Measurements from ENCODE around the gene SNAI3.
A peak's percentile ranks its signal among the peaks of the same experiment; 100 is the strongest.

SNAI3 gene

DNA sequence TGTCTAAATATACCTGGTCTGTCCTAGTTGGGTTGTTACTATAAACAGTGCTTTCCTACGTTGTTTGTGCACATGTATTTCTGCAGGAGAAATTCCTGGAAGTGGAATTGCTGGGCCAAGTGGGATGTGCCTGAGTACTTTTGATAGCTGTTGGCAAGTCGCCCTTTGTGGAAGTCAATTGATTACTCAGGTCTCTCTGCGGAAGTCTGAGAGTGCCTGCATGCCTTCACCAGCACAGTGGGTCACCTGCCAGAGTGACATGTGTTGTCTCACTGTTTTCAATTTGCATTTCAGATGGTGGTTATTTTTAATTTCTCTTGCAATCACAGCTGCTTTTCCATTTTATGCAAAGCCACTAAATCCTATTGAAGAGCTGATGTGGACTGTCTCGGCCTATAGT, 21.2 kb downstream of the SNAI3 start:
- DNase-seq: no peak

DNA sequence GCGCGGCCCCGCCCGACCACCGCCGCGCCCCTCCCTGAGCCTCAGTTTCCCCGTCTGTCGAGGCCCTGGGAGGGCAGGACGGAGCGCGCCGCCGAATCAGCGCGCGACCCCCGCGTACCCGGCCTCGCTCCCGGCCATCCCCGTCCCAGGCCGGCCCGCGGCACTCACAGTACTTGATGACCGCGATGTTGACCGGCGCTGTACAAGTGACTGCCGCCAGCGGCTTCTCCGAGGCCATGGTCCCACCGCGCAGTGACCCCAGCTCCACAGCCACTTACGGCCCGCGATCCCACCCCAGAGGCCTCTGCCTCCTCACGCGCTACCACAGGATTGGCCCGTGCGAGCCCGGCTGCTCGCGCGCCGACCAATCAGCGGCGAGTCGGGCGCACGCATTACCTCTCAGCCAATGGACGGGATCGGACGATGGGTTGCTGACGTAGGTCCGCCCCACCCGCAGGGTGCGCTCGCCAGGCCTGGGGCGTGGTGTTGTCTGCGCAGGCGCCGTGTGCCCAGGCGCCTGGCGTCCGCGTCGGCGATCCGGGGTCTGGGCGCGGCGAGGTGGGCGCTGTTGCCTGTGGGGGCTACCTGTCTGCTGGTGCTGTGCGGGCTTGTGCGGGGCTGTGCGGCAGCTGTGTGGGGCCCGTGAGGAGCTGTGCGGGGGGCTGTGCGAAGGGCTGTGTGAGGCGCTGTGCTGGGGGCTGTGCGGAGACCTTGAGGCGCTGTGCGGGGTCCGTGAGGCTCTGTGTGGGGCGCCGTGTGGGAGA, 23.3 kb downstream of the SNAI3 start, which contains the start of gene MVD:
MVD (minus strand) TSS at position 249 of the 764 bp plus-strand sequence; CDS start at position 238, 11 bp downstream.
- DNase-seq: peak; percentile 95

DNA sequence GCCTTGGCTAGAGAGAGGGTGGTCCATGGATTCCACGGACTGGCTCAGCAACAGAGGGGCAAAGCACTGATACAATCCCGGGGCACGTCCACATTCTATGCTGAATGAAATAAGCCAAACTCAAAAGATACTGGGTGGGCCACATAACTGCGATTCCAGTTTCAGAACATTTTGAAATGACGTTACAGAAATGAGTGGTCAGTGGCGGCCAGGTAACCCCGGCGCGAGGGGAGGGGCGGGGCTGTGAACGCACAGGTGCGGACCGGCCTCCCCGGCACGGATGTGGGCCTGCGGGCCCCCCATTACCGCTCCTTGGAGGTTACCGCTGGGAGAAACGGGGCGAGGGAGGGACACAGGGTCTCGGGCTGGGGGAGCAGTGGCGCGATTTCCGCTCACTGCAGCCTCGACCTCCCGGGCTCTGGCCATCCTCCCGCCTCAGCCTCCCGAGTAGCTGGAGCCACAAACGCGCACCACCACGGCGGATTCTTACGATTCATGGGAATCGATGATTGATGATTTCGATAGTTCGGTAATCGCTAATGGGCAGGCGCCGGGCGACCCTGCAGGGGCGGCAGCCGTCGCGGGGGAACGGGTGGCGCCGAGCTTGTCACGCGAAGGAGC, 24.0 kb downstream of the SNAI3 start:
- no peak for DNase-seq

DNA sequence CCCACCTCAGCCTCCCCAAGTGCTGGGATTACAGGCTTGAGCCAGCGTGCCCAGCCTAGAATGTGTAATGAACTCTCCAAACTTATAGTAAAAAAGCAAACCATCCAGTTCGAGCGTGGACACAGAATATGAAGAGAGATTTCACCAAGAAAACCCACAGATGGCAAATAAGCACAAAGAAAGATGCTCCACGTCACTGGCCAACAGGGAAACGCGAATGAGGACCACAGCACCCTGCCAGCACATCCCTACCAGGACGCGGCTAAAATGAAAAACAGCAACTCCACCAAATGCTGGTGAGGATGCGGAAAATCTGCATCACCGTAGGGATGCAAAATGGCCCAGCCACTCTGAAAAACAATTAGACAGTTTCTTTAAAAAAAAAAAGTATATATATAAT, 24.8 kb downstream of the SNAI3 start:
- DNase-seq: no peak

DNA sequence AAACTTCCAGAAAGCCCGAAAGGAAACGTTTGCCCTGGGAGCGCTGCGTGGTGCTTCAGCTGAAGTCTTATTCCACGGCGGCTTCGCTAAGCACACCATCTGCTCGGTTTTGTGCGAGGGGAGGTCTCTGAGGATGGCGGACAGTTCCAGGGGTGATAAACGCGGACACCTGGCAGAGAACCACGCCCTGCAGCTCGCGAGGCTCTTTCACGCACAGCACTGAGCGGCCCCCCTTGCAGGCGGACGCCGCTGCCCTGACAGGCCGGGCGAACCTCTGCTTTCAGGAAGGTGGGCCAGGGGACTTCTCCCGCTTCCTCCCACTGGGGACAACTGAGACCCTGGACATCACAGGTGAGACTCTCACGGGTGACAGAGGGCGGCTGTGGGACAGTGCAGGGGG, 27.1 kb downstream of the SNAI3 start:
- DNase-seq: no peak

DNA sequence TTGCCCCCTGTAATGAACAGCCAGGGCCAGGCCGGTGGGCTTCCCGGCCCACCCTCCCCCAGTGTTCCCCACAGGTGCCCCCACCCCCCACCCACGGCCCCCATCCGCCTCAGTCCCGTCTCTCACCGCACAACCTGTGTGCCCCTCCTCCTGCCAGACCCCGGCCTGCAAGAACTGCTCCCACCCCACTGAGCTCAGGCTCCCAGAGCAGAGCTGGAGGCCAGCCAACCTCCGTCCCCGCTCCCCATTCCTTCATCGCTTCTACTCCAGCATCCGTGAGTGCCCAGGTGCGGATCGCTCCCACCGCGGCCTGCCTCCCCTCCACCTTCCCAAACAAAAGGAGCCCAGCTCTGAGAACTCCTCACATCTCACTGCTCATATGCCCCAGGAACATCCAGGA, 27.6 kb downstream of the SNAI3 start:
- no peak for DNase-seq

DNA sequence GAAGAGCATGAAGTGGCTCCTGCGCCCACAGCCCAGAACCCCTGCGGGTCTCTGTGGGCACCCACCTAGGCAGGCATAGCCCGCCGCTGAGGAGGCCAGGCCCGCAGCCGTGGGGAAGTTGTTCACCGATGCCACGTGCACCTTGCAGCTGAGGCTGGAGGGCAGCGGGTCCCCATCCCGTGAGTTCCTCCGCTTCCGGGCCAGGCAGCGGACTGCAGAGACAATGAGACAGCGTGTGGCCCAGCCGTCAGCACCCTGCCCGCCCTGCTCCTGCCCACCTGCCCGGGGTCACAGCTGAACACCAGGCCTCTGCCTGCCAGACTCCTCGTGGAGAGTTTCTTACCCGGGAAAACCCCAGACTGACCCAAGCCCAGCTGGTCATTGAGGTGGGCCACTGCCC, 28.9 kb downstream of the SNAI3 start:
- DNase-seq: no peak

DNA sequence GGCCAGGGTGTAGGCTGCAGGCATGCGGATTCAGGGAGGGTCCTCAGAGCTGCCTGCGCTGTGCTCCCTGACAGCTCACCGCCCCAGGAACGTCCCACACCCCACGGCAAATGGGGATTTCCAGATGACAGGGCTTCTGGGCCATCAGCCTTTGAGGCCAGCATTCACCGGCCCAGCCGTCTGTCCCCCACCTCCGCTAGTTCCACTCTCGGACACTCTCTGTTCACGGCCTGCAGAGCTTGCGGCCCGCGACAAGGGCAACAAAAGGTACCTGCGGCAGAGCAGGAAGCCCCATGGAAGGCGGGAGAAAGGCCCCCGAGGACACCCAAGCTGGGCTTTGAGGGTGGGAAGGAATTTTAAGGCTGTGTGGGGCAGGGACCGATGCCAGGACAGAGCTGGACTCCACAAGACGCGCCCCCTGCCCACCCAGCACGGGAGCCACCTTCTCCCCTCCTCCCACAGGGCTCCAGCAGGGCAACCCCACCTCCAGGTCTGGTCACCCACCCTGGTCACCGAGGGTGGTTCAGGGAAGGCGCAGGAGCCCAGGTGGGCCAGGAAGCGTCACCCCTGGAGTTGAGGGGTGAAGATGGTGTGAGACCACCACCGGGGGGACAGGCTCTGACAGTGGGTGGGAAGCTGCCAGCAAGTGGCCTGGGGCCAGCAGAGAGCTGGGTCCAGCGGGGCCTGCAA, 29.9 kb downstream of the SNAI3 start:
- no peak for DNase-seq

DNA sequence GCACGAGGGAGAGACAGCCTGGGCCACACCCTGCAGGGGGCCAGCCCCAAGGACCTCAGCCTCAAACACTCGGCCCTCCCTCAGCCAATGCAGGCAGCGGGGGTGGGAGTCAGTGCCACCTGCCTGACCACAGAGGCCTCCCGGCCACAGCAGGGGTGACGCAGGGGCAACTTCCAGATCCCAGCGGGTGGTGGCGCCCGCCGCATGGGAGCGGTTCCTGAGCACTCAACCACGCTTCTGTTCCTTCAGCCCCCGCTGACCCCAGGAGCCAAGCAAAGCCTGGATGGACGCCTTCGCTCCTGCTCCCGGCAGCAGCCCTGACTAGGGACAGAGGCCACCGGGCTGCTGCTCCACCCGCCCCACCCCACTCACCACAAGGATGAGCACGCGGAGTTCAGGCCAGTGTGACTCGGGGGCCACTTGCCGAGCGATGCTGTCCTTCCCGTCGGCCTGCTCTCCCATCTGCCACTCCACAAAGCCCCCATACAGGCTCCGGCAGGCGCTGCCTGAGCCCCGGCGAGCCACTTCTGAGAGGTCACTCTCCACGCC, 30.5 kb downstream of the SNAI3 start:
- peak; percentile 42 for DNase-seq

DNA sequence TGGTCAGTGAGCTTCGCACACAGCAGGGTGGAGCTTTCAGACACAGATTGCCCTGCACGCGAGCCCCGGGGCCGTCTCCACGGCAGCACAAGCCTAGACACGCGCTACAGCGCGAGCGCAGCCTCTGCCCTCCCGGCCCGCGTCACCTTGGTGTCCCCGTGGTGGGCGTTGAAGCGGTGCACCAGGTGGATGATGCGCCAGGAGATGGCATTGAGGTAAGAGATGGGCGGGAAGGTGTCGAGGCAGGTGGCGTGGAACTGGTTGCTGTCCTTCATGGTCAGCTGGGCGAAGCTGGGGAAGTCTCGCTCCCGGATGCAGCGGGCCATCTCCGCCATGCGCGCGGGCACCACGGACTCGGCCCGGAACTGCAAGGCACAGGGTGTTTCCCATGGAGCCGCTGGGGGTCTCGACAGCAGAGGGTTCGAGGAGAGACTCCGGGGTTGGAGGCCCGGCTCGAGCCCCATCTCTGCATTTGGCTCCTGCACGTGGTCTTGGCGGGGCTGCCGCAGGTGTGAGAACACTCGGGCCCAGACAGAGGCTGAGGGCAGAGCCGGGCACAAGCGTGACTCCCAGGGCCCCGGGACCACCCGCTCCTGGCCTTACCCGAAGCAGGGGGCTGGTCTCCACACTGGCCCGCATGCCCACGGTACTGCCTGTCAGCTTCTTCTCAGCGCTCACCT, 31.1 kb downstream of the SNAI3 start:
- DNase-seq: no peak

DNA sequence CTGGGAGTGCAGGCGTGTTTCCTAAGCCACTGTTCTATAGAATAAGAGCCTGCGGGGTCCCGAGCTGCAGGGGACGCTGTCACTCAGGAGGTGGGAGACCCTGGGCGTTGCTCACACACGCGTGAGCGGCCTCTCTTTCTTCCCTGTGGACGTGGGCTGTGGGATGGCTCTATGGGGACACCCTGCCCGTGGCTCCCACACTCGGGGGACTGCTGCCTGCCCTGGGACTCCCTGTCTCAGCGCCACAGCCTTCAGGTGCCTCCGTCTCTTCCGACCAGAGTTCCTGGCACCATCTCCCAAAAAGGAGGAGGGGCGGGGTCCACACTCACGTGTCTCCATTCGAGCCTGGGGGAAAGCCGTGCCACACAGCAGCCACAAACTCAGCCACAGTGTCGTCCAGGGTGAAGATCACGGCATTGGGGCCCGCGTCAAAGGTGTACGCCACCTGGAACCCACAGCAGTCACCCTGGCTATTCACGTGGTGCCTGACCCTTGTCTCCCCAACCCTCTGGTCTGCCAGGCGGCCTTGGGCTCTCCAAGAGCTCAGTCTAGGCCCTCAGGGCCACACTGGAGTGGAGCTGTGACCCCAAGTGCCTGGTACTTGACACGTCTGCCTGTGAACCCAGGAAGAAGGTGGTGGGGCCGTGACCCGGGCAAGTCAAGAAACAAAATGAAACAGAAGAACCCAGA, 31.8 kb downstream of the SNAI3 start:
- no peak for DNase-seq

DNA sequence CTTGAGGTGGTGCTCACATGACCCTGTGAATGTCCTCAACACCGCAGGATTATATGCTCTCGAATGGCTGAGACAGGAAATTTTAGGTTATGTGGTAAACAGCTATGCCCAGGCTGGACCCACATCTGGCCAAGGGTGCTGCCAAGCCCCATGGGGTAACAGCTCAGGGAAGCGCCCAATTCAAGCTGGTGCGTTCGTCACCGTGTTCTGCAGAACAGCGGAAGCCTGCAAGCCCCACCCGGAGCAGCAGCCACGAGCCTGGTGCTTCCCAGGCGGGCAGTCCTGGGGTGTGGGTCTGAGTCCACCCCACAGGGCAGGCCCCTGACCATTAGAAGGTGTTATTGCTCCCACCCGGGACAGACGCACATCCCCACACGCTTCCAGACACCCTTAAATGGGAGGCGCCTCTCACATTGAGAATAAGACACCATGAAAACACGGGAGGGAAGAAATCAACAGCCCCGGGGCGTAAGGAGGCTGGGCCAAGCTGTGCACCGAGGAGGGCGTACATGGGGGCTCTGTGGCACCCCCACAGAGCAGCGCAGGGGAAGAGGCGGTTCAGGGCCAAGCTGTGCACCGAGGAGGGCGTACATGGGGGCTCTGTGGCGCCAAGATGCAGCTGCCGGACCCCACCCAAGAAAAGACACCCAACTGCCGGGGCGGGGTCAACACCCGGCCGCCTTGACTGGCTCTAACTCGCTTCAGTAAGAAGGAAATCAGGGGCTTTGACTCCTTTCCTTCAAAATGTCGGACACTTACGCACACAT, 32.5 kb downstream of the SNAI3 start:
- DNase-seq: no peak

DNA sequence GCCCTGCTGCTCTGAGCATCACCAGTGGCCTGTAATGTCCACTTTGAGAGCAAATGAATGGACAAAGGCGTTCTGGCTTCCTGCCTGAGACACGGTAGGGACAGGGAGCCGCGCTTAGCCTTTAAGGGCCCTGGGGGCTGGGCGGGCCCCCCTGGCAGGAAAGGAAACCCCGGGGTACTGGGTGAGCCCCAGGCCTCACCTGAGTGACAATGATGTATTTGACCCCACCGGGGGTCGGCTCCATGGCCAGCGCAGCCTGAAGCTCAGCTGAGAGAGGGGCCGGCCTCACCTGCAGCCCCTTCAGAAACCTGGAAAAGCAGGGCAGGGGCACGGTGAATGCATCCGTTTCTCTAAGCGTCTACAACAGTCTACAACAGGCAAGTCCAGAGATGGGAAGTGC, 33.2 kb downstream of the SNAI3 start:
- DNase-seq: no peak

DNA sequence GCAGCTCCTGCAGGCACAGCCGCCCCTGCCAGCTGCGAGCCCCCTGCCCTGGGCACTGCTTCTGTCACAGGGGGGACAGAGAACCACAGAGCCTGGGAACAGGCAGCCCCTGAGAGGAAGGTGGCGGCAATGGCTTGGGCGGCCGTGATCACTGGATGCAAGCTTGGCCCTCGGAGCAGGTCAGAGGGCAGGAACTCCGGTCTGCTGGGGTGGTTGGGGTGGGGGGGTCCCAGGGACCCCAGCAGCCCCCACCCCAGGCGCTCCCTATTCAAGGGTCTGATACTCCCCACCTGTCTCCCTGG, 33.6 kb downstream of the SNAI3 start:
- DNase-seq: no peak

DNA sequence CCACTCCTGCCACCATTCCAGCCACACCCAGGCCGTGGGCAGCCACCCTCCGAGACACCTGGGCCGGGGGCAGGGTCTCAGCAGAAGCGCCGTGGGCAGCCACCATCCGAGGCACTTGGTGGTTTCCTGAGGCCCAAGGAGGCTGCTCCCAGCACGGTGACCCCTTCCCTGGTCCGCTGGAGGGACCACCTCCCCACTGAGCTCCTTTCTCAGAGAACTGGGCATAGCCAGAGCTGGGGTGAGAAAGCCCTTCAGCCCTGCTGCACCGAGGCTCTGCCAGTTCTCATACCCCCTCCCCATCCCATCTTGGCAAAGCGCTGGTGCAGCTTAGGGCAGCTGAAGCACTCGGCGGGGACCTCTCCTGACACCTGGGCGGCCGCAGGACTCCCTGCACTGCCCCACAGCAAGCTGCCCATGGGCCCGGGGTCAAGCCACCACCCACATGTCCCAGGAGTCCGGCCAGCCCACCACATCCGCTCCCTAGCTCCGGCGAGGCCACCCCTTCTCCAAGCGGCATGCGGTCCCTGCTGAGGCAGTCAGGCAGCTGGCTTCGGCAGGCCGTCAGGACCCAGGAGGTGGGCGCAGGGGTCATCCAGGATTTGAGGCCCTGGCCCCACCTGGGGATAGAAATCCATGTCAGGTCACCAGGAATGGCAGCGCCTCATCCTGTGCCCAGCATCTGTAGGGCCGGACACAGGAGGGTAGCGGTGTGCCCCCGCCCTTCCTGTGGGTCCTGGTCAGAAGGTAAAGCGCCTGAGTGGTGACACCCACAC, 34.1 kb downstream of the SNAI3 start:
- no peak for DNase-seq

DNA sequence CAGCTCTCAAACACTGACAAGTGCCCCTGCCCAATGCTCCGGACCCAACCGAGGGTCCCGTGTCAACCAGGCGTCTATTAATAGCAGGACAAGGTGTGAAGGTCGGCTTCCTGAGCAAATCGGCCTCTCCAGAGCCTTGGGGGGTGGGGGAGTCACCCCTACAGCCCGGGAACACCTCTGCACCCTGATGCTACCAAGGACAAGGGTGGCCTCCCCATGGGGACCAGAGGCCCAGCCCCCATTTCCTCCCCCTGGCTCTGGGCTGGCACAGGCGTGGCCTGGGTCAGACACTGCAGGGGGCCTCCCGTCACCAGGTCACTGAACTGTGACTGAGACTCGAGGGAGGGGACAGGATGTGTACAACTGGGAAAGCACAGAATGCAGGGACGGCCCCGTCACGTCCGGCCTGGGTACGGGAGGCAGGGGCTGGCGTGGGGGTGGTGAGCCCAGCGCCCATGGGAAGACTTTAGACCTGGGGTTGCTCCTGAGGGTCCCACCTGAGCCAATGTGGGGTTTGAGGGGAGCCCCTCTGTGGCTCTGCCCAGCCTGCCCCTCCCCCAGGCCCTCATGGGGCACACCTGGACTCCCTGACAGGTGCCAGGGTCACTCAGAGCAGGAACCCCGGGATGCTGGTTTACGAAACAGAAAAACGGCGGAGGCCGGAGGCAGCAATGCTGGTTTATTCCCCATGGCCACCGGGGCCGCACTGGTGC, 34.9 kb downstream of the SNAI3 start:
- DNase-seq: peak; percentile 72

DNA sequence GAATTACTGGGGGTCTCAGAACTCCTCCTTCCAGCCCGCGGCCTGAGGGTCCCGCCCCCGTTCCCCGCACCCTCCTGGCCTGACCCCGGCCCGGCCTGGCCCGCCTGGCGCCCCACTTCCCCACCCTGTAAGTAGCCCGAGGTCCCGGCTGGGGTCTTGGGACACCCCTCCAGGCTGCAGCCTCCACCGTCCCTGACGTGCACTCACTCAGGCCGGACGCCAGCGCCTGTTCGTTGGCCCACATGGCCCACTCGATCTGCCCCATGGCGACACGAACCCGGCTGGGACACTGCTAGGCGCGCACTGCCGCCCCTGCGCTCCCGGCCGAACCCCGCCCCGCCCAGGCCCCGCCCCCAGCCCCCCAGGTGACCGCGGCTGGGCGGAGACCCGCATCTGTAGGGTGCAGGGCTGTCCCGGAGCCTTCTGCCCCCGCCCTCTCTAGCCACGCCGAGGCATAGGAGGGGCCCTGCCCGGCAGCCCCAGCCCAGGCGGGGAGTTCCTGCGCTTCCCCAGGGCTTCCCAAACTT, 35.5 kb downstream of the SNAI3 start, which contains the start of gene CYBA:
CYBA (minus strand) TSS at position 305 of the 527 bp plus-strand sequence; CDS start at position 265, 40 bp downstream.
- peak; percentile 60 for DNase-seq

DNA sequence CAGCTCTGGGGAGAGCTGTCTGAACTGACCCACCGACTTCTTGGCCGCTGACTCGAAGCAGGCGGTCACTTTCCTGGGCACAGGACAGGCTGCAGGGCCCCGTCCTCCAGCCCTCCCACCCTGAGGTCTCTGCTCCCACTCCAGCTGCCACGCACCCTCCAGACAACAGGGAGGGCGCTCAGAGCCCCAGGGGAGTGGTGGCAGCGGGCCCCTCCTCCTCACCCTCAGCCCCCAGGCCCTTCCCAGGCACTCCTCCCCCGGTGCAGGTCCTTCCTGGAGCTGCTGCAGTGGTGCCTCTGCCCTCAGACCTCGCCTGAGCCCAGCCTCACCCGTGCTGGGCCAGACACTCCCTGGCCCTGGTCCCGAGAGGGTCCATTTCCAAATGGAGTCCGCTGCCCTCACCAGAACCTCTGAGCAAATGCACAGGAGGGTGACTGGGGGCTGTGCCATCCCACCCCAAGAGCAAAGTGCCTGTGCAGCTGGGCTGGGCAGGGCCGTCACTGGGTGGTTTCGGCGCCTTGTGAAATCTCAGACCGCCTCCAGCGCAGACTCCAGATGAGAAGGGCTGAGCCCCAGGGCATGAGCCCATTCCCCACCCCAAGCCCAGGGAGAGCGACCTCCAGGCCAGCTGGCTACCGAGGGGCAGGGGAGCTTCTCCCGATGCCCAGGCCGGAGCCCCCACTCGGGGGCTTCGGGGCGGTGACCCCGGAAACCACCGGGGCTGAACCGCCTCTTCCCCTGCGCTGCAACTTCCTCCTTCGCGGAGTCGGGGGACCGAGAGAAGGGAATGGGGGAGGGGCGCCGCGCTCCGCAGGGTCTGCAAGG, 36.2 kb downstream of the SNAI3 start:
- peak; percentile 41 for DNase-seq

Measured in NCI-H146 (cell line).